ENCODE results near the gene KSR1. TPM values are rescaled to one million over a fixed set of nuclear protein-coding genes. Genes with fewer than 3 reads are reported as not detected.

KSR1 gene
- total RNA-seq, 1 experiment from 2014 or later: 19.1 TPM

- intact Hi-C loops (cut with micrococcal nuclease; ENCODE audit: unreplicated experiment): no loop called here
- CTCF ChIA-PET: interaction anchor here (0.5 to 0.6 kb wide), 2 partner anchors 243 to 356 kb away, joined by 3 read pairs; no protein-coding TSS in a partner anchor
- H3K4me3 ChIP-seq: no peak overlapping the region
- H3F3A ChIP-seq (ENCODE audit: insufficient read depth, low read depth): no peaks in the 10 kb centered on the region
- no peaks in the 10 kb centered on the region for H3K36me3 ChIP-seq (ENCODE audit: low read depth)
- no TSS peak for BruUV-seq (replicated peaks)
- no peaks in the 10 kb centered on the region for H3K27me3 ChIP-seq (ENCODE audit: insufficient read depth, low read depth)
- no peaks in the 10 kb centered on the region for H3K9me3 ChIP-seq (ENCODE audit: insufficient read depth, low read depth)
- no peak for TF ChIP-seq EZH2 (IDR thresholded peaks at IDR 0.05; ENCODE audit: low read depth)
- no peak for TF ChIP-seq CTCF (conservative IDR thresholded peaks at IDR 0.05)
- H3K4me2 ChIP-seq: no peak overlapping the region
- H3K79me2 ChIP-seq (ENCODE audit: low read depth): no peaks in the 10 kb centered on the region
- DNase-seq: no peak
- H3K9me2 ChIP-seq (ENCODE audit: insufficient read depth): no peaks in the 10 kb centered on the region
- no peak overlapping the region for H3K27ac ChIP-seq
- no peaks in the 10 kb centered on the region for H4K20me1 ChIP-seq (ENCODE audit: insufficient read depth)
- H2AFZ ChIP-seq: no peak overlapping the region
- POLR2A ChIA-PET (ENCODE audit: unreplicated experiment): no interaction called here
- no peaks in the 10 kb centered on the region for H3K4me1 ChIP-seq (replicated peaks; ENCODE audit: insufficient read depth)
Observed at GRCh38 chr17:27596566-27597187, 140.4 kb downstream of the KSR1 start.

- H3K9me2 ChIP-seq (ENCODE audit: insufficient read depth): no peaks in the 10 kb centered on the region
- H3K4me2 ChIP-seq: no peak overlapping the region
- H3K27me3 ChIP-seq (ENCODE audit: insufficient read depth, low read depth): no peaks in the 10 kb centered on the region
- no peaks in the 10 kb centered on the region for H4K20me1 ChIP-seq (ENCODE audit: insufficient read depth)
- CTCF ChIA-PET: no interaction called here
- POLR2A ChIA-PET (ENCODE audit: unreplicated experiment): no interaction called here
- no peaks in the 10 kb centered on the region for H3K79me2 ChIP-seq (ENCODE audit: low read depth)
- no peak for TF ChIP-seq EZH2 (IDR thresholded peaks at IDR 0.05; ENCODE audit: low read depth)
- no peak for TF ChIP-seq CTCF (conservative IDR thresholded peaks at IDR 0.05)
- no peaks in the 10 kb centered on the region for H3K4me1 ChIP-seq (replicated peaks; ENCODE audit: insufficient read depth)
- DNase-seq: no peak
- no peaks in the 10 kb centered on the region for H3K9me3 ChIP-seq (ENCODE audit: insufficient read depth, low read depth)
- no peaks in the 10 kb centered on the region for H3F3A ChIP-seq (ENCODE audit: insufficient read depth, low read depth)
- intact Hi-C loops (cut with micrococcal nuclease; ENCODE audit: unreplicated experiment): no loop called here
- no peak overlapping the region for H3K27ac ChIP-seq
- H3K4me3 ChIP-seq: no peak overlapping the region
- no peaks in the 10 kb centered on the region for H3K36me3 ChIP-seq (ENCODE audit: low read depth)
- BruUV-seq (replicated peaks): no TSS peak
- no peak overlapping the region for H2AFZ ChIP-seq
Observed at GRCh38 chr17:27597188-27597580, 140.9 kb downstream of the KSR1 start.

GRCh38 chr17:27597783-27598320 lies 141.6 kb downstream of the KSR1 start:
- Histone ChIP-seq H3K4me3 (no peak overlapping the region), H3K4me1 (replicated peaks; ENCODE audit: insufficient read depth) (no peaks in the 10 kb centered on the region), H3K36me3 (ENCODE audit: low read depth) (no peaks in the 10 kb centered on the region), H3K27me3 (ENCODE audit: insufficient read depth, low read depth) (no peaks in the 10 kb centered on the region), H4K20me1 (ENCODE audit: insufficient read depth) (no peaks in the 10 kb centered on the region), H3K9me3 (ENCODE audit: insufficient read depth, low read depth) (no peaks in the 10 kb centered on the region), H3K27ac (no peak overlapping the region), H3K79me2 (ENCODE audit: low read depth) (no peaks in the 10 kb centered on the region), H3K4me2 (no peak overlapping the region), H3K9me2 (ENCODE audit: insufficient read depth) (no peaks in the 10 kb centered on the region), H3F3A (ENCODE audit: insufficient read depth, low read depth) (no peaks in the 10 kb centered on the region), H2AFZ (no peak overlapping the region)
- TF ChIP-seq CTCF (conservative IDR thresholded peaks at IDR 0.05): no peak
- TF ChIP-seq EZH2 (IDR thresholded peaks at IDR 0.05; ENCODE audit: low read depth): no peak
- ChIA-PET POLR2A (ENCODE audit: unreplicated experiment) (no interaction called here), CTCF (no interaction called here)
- no peak for DNase-seq
- BruUV-seq (replicated peaks): no TSS peak
- intact Hi-C loops (cut with micrococcal nuclease; ENCODE audit: unreplicated experiment): no loop called here
